Activated CD8-positive, alpha-beta memory T cell treated with anti-CD3 and anti-CD28 coated beads for 36 hours (primary cell): Measurements from ENCODE around the gene GNAO1. TPM values are rescaled to one million over a fixed set of nuclear protein-coding genes. Genes with fewer than 3 reads are reported as not detected.

Source experiments
- CTCF ChIA-PET: fragments of 350-600 bp; sonication (Branson Sonifier 250); formaldehyde crosslinking; loops from one replicate; lab custom pipeline; 2021; ENCODE audit warnings: antibody characterized with exemption; lab: Charles Lee
- POLR2A ChIA-PET: fragments of 350-600 bp; sonication (Branson Sonifier 250); formaldehyde crosslinking; loops from one replicate; lab custom pipeline; 2021; ENCODE audit warnings: antibody characterized with exemption; lab: Charles Lee
- total RNA-seq, 2 experiments: library from RNA; stranded (reverse); gene quantifications; one replicate each; pipeline ENCODE4 v1.2.3, GENCODE V29; 2021

Gene GNAO1
- total RNA-seq, 2 experiments from 2014 or later, result 4.9 to 5.2 TPM

DNA sequence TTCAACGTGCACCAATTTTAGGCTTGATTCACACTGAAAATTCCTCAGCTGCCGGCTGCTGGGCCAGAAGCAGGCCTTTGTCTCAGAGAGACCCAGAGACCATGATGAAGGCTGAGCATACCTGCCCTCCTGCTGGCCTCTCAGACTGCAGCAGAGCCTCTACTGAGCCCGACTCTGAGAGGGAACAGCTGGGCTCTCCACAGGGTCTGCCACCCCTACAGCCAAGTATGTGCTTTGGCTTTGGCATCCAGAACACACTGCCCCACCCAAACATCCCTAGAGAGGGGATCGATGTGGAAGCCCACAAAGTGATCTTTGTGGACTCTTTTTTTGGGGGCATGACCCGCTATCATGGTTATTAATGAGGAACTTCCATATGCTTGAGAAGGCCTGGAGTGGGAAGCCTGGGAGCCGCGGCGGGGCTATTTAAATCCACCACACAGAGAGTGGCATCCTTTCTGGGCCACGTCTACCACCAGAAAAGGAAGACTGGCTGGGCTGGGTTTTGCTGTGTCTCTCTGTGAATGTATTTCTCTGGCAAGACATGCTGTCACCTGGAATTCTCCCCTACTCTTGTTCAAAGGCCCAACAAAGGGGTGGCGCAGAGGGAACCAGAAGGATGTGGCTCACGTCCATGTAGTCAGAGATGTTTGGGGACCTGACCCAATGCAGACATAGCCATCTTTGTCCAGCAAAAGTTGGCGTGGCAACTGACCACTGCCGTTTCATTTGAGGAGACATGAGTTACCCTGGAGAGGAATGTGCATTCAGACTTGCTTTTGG lies 69.3 kb downstream of the GNAO1 start:
- CTCF ChIA-PET, result no interaction called here
- POLR2A ChIA-PET, result no interaction called here

- ChIA-PET CTCF (interaction anchor here (1.1 kb wide), 1 partner anchor 18 kb away, joined by 3 read pairs; no protein-coding TSS in a partner anchor), POLR2A (no interaction called here)
Observed at GRCh38 chr16:56261656-56262055, 70.4 kb downstream of the GNAO1 start.

DNA sequence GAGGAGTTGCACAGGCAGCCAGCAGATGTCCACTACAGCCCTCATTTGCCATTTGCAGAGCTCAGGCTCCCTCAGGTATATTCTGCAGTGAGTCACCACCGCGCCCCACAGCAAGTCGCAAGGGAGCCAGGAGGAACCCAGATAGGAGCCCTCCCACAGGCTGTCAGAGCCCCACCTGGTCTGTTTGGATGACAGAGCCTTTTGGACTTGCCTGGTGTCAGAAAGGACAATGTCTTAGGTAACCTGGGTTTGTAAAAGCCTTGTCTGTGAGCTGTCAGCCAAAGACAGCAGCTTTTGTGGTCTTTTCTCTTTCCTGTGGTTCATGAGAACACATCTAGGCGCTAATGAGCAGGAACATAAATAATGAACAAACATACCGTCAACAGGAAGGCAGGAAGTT lies 70.9 kb downstream of the GNAO1 start:
- ChIA-PET CTCF (interaction anchor here (1.1 kb wide), 1 partner anchor 18 kb away, joined by 3 read pairs; no protein-coding TSS in a partner anchor), POLR2A (no interaction called here)

DNA sequence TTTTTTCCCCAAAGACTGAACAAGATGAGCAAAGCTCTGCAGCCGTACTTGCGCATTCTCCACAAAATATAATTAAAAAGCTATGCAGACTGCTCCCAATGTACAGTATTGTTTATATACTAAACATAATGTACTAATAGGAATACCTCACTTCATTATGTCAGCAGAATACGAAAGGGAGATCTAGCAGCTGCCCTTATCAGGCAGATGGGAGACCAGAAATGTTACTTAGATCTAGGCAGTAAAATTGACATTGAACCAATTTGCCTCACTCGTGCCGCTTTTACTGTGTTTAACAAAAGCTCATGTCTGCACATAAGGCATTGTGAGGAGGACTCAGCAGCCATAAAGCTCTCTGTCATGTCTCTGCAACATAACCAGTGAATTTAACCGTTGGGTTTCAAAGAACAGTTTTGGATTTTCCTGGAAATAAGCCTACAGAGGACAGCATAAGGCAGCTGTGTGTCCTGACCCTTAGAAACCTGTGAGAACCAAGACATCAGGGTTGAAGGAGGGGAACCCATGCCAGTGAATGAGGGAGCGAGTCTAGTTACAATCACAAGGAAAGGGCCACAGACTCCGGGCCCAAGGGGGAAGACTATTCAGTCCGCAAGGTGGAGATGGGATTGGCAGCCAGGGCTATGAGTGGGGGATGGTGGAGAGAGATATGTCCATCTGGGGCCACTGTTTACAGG lies 71.4 kb downstream of the GNAO1 start:
- POLR2A ChIA-PET, result no interaction called here
- CTCF ChIA-PET, result interaction anchor here (1.1 kb wide), 2 partner anchors 16 to 17 kb away, joined by 3 read pairs; no protein-coding TSS in a partner anchor

- POLR2A ChIA-PET, result no interaction called here
- CTCF ChIA-PET, result interaction anchor here (1.1 kb wide), 1 partner anchor 15 kb away, joined by 3 read pairs; no protein-coding TSS in a partner anchor
Observed at GRCh38 chr16:56263711-56264608, 72.7 kb downstream of the GNAO1 start.

GRCh38 chr16:56264609-56264972 lies 73.3 kb downstream of the GNAO1 start:
- CTCF ChIA-PET, result no interaction called here
- POLR2A ChIA-PET, result no interaction called here

GRCh38 chr16:56265184-56265583 lies 73.9 kb downstream of the GNAO1 start:
- CTCF ChIA-PET, result no interaction called here
- POLR2A ChIA-PET, result no interaction called here

GRCh38 chr16:56265746-56266145 lies 74.5 kb downstream of the GNAO1 start:
- POLR2A ChIA-PET, result no interaction called here
- CTCF ChIA-PET, result interaction anchor here (1.5 kb wide), 1 partner anchor 16 kb away, joined by 3 read pairs; no protein-coding TSS in a partner anchor

- CTCF ChIA-PET, result interaction anchor here (1.5 kb wide), 1 partner anchor 15 kb away, joined by 3 read pairs; no protein-coding TSS in a partner anchor
- POLR2A ChIA-PET, result no interaction called here
Observed at GRCh38 chr16:56266641-56267607, 75.6 kb downstream of the GNAO1 start.

DNA sequence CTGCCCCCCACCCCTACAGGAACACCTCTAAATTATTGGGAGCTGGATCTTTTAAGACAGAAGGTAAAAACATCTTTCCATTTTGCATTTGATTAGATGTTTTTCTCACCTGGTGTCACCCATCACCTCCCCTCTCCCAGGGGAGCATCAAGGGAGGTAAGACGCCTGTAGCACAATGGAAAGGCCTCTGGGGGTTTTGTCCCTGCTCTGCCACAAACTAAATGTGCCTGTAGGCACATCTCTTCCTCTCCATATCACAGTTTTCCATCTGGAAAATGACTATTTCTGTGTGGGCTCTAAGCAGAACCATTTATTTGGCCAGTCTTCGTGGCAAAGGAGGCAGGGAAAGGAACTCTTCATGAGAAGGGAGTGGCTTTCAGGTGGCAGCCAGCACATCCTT lies 76.6 kb downstream of the GNAO1 start:
- CTCF ChIA-PET, result interaction anchor here (0.6 kb wide), 1 partner anchor 451 kb away, joined by 3 read pairs; no protein-coding TSS in a partner anchor

DNA sequence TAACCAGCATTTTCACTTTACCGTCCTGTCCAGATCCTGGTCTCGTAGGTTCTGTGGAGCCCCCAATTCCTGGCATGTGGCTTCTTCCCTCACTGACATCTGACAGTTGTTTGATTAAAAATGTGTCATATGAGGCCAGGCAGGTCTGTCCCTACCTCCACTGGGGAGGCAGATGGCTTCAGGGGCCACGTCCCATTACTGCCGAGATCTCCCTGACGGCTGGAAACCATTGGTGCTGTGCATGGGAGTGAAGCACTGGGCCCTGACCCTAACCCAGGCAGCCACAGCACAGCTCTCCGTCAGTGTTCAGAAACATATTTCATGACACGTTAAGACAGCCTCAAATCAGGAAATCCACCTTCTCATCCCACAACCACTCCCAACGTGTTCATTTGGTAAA lies 77.5 kb downstream of the GNAO1 start:
- POLR2A ChIA-PET, result no interaction called here

More for the DNA sequence above, 76.6 kb downstream of the GNAO1 start:
- POLR2A ChIA-PET, result no interaction called here

DNA sequence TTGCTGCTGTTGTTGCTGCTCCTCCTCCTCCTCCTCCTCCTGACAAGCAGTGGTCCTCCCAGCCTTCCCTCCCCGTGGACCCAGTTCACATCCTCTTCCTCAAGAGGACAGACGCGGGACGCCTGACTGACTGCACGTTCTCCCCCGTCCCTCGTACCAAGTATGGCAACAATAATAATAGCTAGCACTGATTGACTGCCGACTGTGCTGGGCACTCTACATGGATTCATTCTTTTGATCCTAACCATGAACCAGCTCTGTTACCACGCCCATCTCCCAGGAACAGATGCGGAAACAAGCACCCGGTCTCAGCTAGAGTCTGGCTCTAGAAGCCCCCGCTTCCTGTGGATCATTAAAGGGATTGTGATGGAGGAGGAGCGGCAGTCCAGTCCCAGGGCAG lies 78.0 kb downstream of the GNAO1 start:
- ChIA-PET CTCF (no interaction called here), POLR2A (interaction anchor here (0.6 kb wide), 1 partner anchor 74 kb away, joined by 3 read pairs; no protein-coding TSS in a partner anchor)

More for the DNA sequence above, 77.5 kb downstream of the GNAO1 start:
- CTCF ChIA-PET, result no interaction called here

GRCh38 chr16:56269811-56270684 lies 78.8 kb downstream of the GNAO1 start:
- CTCF ChIA-PET, result no interaction called here
- POLR2A ChIA-PET, result interaction anchor here (0.6 kb wide), 1 partner anchor 73 kb away, joined by 3 read pairs; no protein-coding TSS in a partner anchor

GRCh38 chr16:56270828-56271227 lies 79.5 kb downstream of the GNAO1 start:
- ChIA-PET CTCF (no interaction called here), POLR2A (no interaction called here)

DNA sequence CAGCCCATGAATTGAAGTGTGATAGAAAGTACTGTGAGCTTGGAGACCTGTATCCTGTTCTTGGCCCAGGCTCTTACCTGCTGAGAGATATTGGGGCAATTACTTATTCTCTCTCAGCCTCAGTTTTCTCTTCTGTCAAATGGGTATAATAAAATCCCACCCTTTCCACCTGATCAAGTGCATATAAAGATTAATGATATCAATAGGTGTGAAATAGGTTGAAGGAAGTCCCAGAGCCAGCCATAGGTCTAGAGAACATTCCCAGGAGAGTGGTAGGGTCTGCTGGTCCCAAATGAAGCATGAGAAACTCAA lies 81.2 kb downstream of the GNAO1 start:
- CTCF ChIA-PET, result no interaction called here

GRCh38 chr16:56273615-56274014 lies 82.3 kb downstream of the GNAO1 start:
- ChIA-PET CTCF (no interaction called here), POLR2A (no interaction called here)

More for the DNA sequence above, 81.2 kb downstream of the GNAO1 start:
- POLR2A ChIA-PET, result no interaction called here

GRCh38 chr16:56274369-56274768 lies 83.1 kb downstream of the GNAO1 start:
- ChIA-PET POLR2A (no interaction called here), CTCF (no interaction called here)
